HS-5 (cell line): ENCODE data around the gene MCM7.

ENCODE experiments used
- DNase-seq: peaks from one replicate; pipeline ENCODE4 v3.0.0-alpha.2; 2012; ENCODE audit warnings: low read depth

Gene MCM7

GRCh38 chr7:100071018-100071723, 30.0 kb downstream of the MCM7 start:
- DNase-seq = no peak

- DNase-seq = no peak
These were observed 31.2 kb downstream of the MCM7 start for GRCh38 chr7:100069991-100070390.

GRCh38 chr7:100066953-100067352, 34.2 kb downstream of the MCM7 start:
- no peak for DNase-seq

GRCh38 chr7:100065452-100066186, 35.6 kb downstream of the MCM7 start:
- no peak for DNase-seq

- DNase-seq = no peak
These were observed 37.0 kb downstream of the MCM7 start for GRCh38 chr7:100064162-100064561.

GRCh38 chr7:100063376-100063775, 37.8 kb downstream of the MCM7 start:
- no peak for DNase-seq

GRCh38 chr7:100061518-100062193, 39.5 kb downstream of the MCM7 start:
- no peak for DNase-seq

- DNase-seq = no peak
These were observed 41.9 kb downstream of the MCM7 start for GRCh38 chr7:100059251-100059739.

- no peak for DNase-seq
These were observed 44.2 kb downstream of the MCM7 start for GRCh38 chr7:100057006-100057405.

GRCh38 chr7:100053215-100053614, 48.0 kb downstream of the MCM7 start:
- peak; percentile 15 for DNase-seq

GRCh38 chr7:100051611-100052010, 49.6 kb downstream of the MCM7 start:
- no peak for DNase-seq

GRCh38 chr7:100049441-100050291, 51.5 kb downstream of the MCM7 start, which contains the start of gene ZSCAN21:
Gene ZSCAN21, plus strand, starts transcription at chr7:100049774. Its CDS starts 7,233 bp downstream, at chr7:100057007.
- peak; percentile 37 for DNase-seq

GRCh38 chr7:100048680-100049079, 52.5 kb downstream of the MCM7 start:
- no peak for DNase-seq

- no peak for DNase-seq
These were observed 56.5 kb downstream of the MCM7 start for GRCh38 chr7:100044718-100045117.
